Left lung (tissue), 10 donors: ENCODE measurements around the gene NBAS. TPM values are rescaled to one million over a fixed set of nuclear protein-coding genes. Genes with fewer than 3 reads are reported as not detected.

Experiments used
- ATAC-seq: fragments of 200-7000 bp; cut with Tn5 transposase; one replicate; pipeline ENCODE4 v1.9.1; 2020; ENCODE audit warnings: moderate library complexity
- DNase-seq, 4 donors: peaks; one replicate each; pipeline ENCODE4 v3.0.0-alpha.2; 2013 to 2020
- H3K27ac ChIP-seq, 2 donors: fragments of 200-600 bp; sonication (generic) in 1 of 2; one replicate each; pipeline versions ENCODE4 v1.5.0 to v1.8.0; 2020 to 2021
- H3K27me3 ChIP-seq, 2 donors: fragments of 200-600 bp; sonication (generic) in 1 of 2; one replicate each; pipeline versions ENCODE4 v1.5.0 to v1.8.0; 2020 to 2021
- H3K36me3 ChIP-seq, 2 donors: fragments of 200-600 bp; sonication (generic) in 1 of 2; one replicate each; pipeline versions ENCODE4 v1.5.0 to v1.8.0; 2020 to 2021
- H3K4me1 ChIP-seq, 2 donors: fragments of 200-600 bp; one replicate each; pipeline ENCODE4 v1.8.0; 2021
- H3K4me3 ChIP-seq, 2 donors: fragments of 200-600 bp; sonication (generic) in 1 of 2; one replicate each; pipeline versions ENCODE4 v1.5.0 to v1.8.0; 2020 to 2021; ENCODE audit warnings: mild to moderate bottlenecking in 1 of 2
- H3K9me3 ChIP-seq, 2 donors: fragments of 200-600 bp; sonication (generic) in 1 of 2; one replicate each; pipeline versions ENCODE4 v1.5.0 to v1.8.0; 2020 to 2021
- intact Hi-C, 2 donors: fragments of 100-400 bp; cut with DNase I; formaldehyde crosslinking; loops; one replicate each; pipeline versions ENCODE4 v1.11.2 to v1.14.2; 2022
- polyA plus RNA-seq, 6 donors: library from polyadenylated mRNA; unstranded; fragments of 120-200 nt; gene quantifications; one replicate each; pipeline ENCODE4 v1.2.1, GENCODE V29; 2013; ENCODE audit not compliant: insufficient read length in 6 of 6
- total RNA-seq, 2 donors: library from RNA; stranded (reverse); fragmentation: NEBNext Ultra II Directional; extraction: Animal tissue kit (Norgen Biotek cat#: 25700); gene quantifications; one replicate each; pipeline ENCODE4 v1.2.1, GENCODE V29; 2021
- TF ChIP-seq, protein P1 (sequence below), 2 donors: fragments of 200-600 bp; sonication (generic) in 1 of 2; IDR thresholded peaks; one replicate each; pipeline versions ENCODE4 v1.5.0 to v1.8.0; 2021; ENCODE audit warnings: antibody characterized with exemption in 2 of 2
- donor health status: DM: no; HTN: yes; CAD: no.
- donor health status: DM: no; HTN: no; CAD: no.

The NBAS gene
- total and polyA plus RNA-seq, 8 donors, result 36.6 to 57.4 (median 46.3) TPM

DNA sequence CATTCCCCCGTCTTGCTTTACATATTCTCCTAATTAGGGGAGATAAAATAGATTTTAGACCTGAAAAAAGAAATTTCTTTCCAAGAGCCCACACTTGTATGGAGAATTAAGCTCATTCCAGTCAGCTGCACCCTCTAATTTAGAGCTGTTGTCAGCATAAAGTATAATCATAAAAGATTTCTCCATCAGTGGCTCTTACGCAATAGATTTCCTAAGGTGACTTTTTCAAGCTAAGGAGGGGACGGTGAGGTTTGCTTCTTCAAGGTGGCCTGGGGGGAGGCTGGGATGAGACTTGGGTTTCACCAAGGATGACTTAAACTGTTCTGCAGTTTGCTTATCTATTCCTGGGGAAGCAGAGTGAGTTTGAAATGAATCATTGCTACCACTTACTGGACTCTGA is 426.2 kb downstream of the NBAS start:
- no peak for ATAC-seq
- no peaks in the 10 kb centered on the region for H3K36me3 ChIP-seq
- H3K9me3 ChIP-seq, result peaks cover 0 to 4% of the 10 kb centered on the region in 2 donors
- no peak overlapping the region for H3K4me3 ChIP-seq
- DNase-seq, result no peak
- H3K27me3 ChIP-seq, result no peaks in the 10 kb centered on the region
- H3K27ac ChIP-seq, result no peak overlapping the region
- intact Hi-C loops, result no loop called here
- no peaks in the 10 kb centered on the region for H3K4me1 ChIP-seq
- TF ChIP-seq, protein P1, sequence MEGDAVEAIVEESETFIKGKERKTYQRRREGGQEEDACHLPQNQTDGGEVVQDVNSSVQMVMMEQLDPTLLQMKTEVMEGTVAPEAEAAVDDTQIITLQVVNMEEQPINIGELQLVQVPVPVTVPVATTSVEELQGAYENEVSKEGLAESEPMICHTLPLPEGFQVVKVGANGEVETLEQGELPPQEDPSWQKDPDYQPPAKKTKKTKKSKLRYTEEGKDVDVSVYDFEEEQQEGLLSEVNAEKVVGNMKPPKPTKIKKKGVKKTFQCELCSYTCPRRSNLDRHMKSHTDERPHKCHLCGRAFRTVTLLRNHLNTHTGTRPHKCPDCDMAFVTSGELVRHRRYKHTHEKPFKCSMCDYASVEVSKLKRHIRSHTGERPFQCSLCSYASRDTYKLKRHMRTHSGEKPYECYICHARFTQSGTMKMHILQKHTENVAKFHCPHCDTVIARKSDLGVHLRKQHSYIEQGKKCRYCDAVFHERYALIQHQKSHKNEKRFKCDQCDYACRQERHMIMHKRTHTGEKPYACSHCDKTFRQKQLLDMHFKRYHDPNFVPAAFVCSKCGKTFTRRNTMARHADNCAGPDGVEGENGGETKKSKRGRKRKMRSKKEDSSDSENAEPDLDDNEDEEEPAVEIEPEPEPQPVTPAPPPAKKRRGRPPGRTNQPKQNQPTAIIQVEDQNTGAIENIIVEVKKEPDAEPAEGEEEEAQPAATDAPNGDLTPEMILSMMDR (IDR thresholded peaks at IDR 0.05), result no peak

- intact Hi-C loops, result no loop called here
- Histone ChIP-seq H3K4me1 (no peaks in the 10 kb centered on the region), H3K9me3 (no peaks in the 10 kb centered on the region), H3K36me3 (no peaks in the 10 kb centered on the region), H3K27ac (no peak overlapping the region), H3K27me3 (no peaks in the 10 kb centered on the region), H3K4me3 (no peak overlapping the region)
- no peak for ATAC-seq
- TF ChIP-seq, protein P1 (IDR thresholded peaks at IDR 0.05), result no peak
- DNase-seq, result no peak
Measured at GRCh38 chr2:15133461-15133860, 427.7 kb downstream of the NBAS start.

DNA sequence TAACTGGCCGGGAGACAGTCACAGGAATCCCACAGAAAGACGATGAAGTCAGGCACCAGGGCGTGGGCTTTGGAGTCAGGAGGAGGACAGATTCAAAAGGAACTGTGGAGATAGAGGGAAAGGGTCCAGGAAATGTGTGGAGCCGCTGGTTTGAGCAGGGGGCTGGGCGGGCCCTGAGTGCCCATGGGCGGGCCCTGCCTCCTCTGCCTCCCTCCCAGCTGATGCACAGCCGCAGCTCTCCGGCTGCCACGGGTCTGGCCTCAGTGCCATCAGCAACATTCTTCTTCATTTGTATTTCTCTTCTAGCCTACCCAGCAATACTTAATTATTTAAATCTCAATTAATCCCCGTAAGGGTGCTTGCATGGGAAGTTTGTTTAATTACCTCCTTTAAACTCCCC is 432.3 kb downstream of the NBAS start:
- no peak for DNase-seq
- H3K36me3 ChIP-seq, result no peaks in the 10 kb centered on the region
- no peak overlapping the region for H3K27ac ChIP-seq
- H3K4me1 ChIP-seq, result no peaks in the 10 kb centered on the region
- no peak for ATAC-seq
- intact Hi-C loops, result no loop called here
- TF ChIP-seq, protein P1 (IDR thresholded peaks at IDR 0.05), result no peak
- no peaks in the 10 kb centered on the region for H3K27me3 ChIP-seq
- peaks cover 0 to 8% of the 10 kb centered on the region in 2 donors for H3K9me3 ChIP-seq
- H3K4me3 ChIP-seq, result no peak overlapping the region

GRCh38 chr2:15127876-15128275 is 433.3 kb downstream of the NBAS start:
- TF ChIP-seq, protein P1 (IDR thresholded peaks at IDR 0.05), result no peak
- Histone ChIP-seq H3K36me3 (no peaks in the 10 kb centered on the region), H3K4me3 (no peak overlapping the region), H3K27me3 (no peaks in the 10 kb centered on the region), H3K9me3 (peaks cover 0 to 8% of the 10 kb centered on the region in 2 donors), H3K4me1 (no peaks in the 10 kb centered on the region), H3K27ac (no peak overlapping the region)
- ATAC-seq (no peak), DNase-seq (no peak)
- intact Hi-C loops, result no loop called here

GRCh38 chr2:15127301-15127700 is 433.8 kb downstream of the NBAS start:
- DNase-seq (no peak), ATAC-seq (no peak)
- TF ChIP-seq, protein P1 (IDR thresholded peaks at IDR 0.05), result no peak

More at GRCh38 chr2:15127301-15127700, 433.8 kb downstream of the NBAS start:
- intact Hi-C loops, result no loop called here
- no peak overlapping the region for H3K4me3 ChIP-seq
- H3K4me1 ChIP-seq, result no peaks in the 10 kb centered on the region
- no peak overlapping the region for H3K27ac ChIP-seq
- H3K36me3 ChIP-seq, result no peaks in the 10 kb centered on the region
- H3K9me3 ChIP-seq, result peaks cover 0 to 8% of the 10 kb centered on the region in 2 donors
- H3K27me3 ChIP-seq, result no peaks in the 10 kb centered on the region
